ENCODE measurements around the gene B3GALT6. TPM values are rescaled to one million over a fixed set of nuclear protein-coding genes. Genes with fewer than 3 reads are reported as not detected.

B3GALT6 gene
- total RNA-seq, 2 donors from 2014 or later = 18.4 to 35.6 TPM

- Histone ChIP-seq H3K27me3 (peaks cover 0 to 28% of the 10 kb centered on the region in 2 donors), H3K27ac (no peak overlapping the region), H3K4me1 (peaks cover 26% of the 10 kb centered on the region), H3K4me3 (no peak overlapping the region), H3K36me3 (replicated peaks in 1 of 2; ENCODE audit: insufficient read depth in 1 of 2, low read depth in 2 of 2) (no peaks in the 10 kb centered on the region), H3K9me3 (no peaks in the 10 kb centered on the region)
- no peak for ATAC-seq
- TF ChIP-seq POLR2A (IDR thresholded peaks at IDR 0.05) = no peak
- no peak for TF ChIP-seq CTCF (IDR thresholded peaks at IDR 0.05)
- 20 to 73% methylated on average over 1 to 48 of the region's 49 CpGs for WGBS, 2 donors
- DNase-seq = no peak
- intact Hi-C loops (cut with DNase I) = no loop called here
Observed at GRCh38 chr1:1203561-1204424, 28.2 kb upstream of the B3GALT6 start.

DNA sequence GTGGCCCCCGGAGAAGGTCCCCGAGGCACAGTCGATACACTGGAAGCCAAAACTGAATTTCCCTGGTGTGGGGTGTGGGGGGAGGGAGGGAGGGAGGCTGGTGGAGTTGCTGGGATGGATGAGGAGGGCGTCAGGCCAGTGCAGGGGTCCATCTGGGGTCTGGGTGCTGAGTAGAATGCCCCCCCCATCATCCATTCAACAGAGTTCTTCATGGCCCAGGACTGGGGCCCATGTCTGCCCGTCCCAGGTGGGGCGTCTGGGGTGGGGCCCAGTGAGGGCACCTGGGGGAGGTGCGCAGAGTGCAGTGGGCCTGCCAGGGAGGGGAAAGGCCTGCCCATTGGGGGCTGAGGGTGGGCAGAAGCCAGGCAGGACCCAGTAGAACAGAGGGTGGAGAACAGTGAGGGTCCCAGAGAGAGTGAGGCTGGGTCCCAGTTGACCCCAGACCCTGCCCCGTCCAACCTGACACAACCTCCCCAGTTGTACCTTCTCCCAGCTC is 27.6 kb upstream of the B3GALT6 start:
- TF ChIP-seq POLR2A (IDR thresholded peaks at IDR 0.05) (no peak), CTCF (IDR thresholded peaks at IDR 0.05) (no peak)
- DNase-seq (no peak), ATAC-seq (no peak)
- 53 to 88% methylated on average over 3 to 8 of the region's 8 CpGs for WGBS, 2 donors
- intact Hi-C loops (cut with DNase I) = no loop called here
- Histone ChIP-seq H3K9me3 (no peaks in the 10 kb centered on the region), H3K4me1 (peaks cover 26% of the 10 kb centered on the region), H3K4me3 (no peak overlapping the region), H3K36me3 (replicated peaks in 1 of 2; ENCODE audit: insufficient read depth in 1 of 2, low read depth in 2 of 2) (no peaks in the 10 kb centered on the region), H3K27me3 (peaks cover 0 to 28% of the 10 kb centered on the region in 2 donors), H3K27ac (no peak overlapping the region)

DNA sequence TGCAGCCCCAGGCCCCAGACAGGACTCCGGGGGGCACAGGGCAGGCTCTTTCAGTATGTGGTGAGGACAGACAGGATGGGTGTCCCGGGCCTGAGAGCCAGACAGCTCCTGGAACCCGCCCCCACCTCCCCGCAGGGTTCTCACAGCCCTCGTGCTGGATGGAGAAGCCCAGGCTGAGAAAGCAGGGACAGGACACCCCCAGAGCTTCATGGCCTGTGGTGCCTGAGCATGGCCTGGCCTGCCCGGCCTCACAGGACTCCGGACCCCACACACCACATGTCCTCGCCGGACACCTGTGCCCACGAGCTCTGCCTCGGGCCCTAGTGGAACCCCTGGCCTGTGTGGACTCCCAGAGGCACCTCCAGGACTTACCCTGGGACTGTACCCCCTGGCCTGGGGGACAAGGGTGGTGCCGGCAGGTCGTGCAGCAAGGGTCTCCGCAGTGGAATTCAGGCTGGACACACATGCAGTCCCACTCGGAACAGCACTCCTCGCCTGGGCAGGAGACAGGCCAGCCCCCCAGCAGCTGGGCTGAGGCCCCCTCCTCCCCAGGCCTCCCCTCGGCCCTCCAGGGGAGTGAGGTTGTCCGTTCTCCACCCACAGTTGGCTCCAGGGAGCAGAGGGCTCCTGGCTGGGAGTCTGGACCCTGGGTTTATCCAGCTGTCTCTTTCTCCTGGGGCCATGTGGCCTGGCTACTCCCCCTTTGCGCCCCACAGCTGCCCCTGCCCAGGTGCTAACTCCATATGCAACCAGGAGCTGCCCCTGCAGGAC is 26.9 kb upstream of the B3GALT6 start:
- TF ChIP-seq POLR2A (IDR thresholded peaks at IDR 0.05) (no peak), CTCF (IDR thresholded peaks at IDR 0.05) (no peak)
- H3K4me1 ChIP-seq = peaks cover 26% of the 10 kb centered on the region
- no peaks in the 10 kb centered on the region for H3K36me3 ChIP-seq (replicated peaks in 1 of 2; ENCODE audit: insufficient read depth in 1 of 2, low read depth in 2 of 2)
- no peaks in the 10 kb centered on the region for H3K9me3 ChIP-seq
- intact Hi-C loops (cut with DNase I) = no loop called here
- no peak for ATAC-seq
- peaks cover 0 to 27% of the 10 kb centered on the region in 2 donors for H3K27me3 ChIP-seq
- WGBS, 2 donors = 82 to 87% methylated on average over 3 to 18 of the region's 19 CpGs
- H3K4me3 ChIP-seq = no peak overlapping the region
- H3K27ac ChIP-seq = no peak overlapping the region
- no peak for DNase-seq

- 20 to 29% methylated on average over 5 to 30 of the region's 31 CpGs for WGBS, 2 donors
- no peak for ATAC-seq
- intact Hi-C loops (cut with DNase I) = no loop called here
Observed at GRCh38 chr1:1205769-1206375, 26.2 kb upstream of the B3GALT6 start.

More at GRCh38 chr1:1205769-1206375, 26.2 kb upstream of the B3GALT6 start:
- H3K27me3 ChIP-seq = peaks cover 0 to 22% of the 10 kb centered on the region in 2 donors
- H3K4me3 ChIP-seq = no peak overlapping the region
- no peaks in the 10 kb centered on the region for H3K9me3 ChIP-seq
- no peaks in the 10 kb centered on the region for H3K36me3 ChIP-seq (replicated peaks in 1 of 2; ENCODE audit: insufficient read depth in 1 of 2, low read depth in 2 of 2)
- no peak overlapping the region for H3K27ac ChIP-seq
- peaks cover 23% of the 10 kb centered on the region for H3K4me1 ChIP-seq
- no peak for TF ChIP-seq POLR2A (IDR thresholded peaks at IDR 0.05)
- TF ChIP-seq CTCF (IDR thresholded peaks at IDR 0.05) = no peak
- DNase-seq = no peak

Data from body of pancreas (tissue), 4 donors.